Parathyroid adenoma (tissue), 2 donors: ENCODE data around the gene ROM1.

Source experiments
- H2AFZ ChIP-seq: fragments of 300-600 bp; sonication (generic); one replicate; pipeline ENCODE4 v1.7.0; 2017; ENCODE audit warnings: antibody characterized with exemption, mild to moderate bottlenecking
- H3K27ac ChIP-seq: fragments of 300-600 bp; sonication (generic); one replicate; pipeline ENCODE4 v1.7.0; 2017
- H3K27me3 ChIP-seq: fragments of 300-600 bp; sonication (generic); one replicate; pipeline ENCODE4 v1.7.0; 2017; ENCODE audit warnings: low read length; ENCODE audit not compliant: control insufficient read depth, insufficient read depth
- H3K36me3 ChIP-seq: fragments of 300-600 bp; sonication (generic); one replicate; pipeline ENCODE4 v1.7.0; 2017; ENCODE audit warnings: low read length; ENCODE audit not compliant: control insufficient read depth, insufficient read depth
- H3K4me1 ChIP-seq: fragments of 300-600 bp; sonication (generic); one replicate; pipeline ENCODE4 v1.7.0; 2017; ENCODE audit warnings: control low read depth
- H3K4me2 ChIP-seq: fragments of 300-600 bp; sonication (generic); one replicate; pipeline ENCODE4 v1.7.0; 2017; ENCODE audit warnings: low read length
- H3K4me3 ChIP-seq: fragments of 300-600 bp; sonication (generic); one replicate; pipeline ENCODE4 v1.7.0; 2017; ENCODE audit warnings: low read depth, low read length
- H3K79me2 ChIP-seq: fragments of 300-600 bp; sonication (generic); one replicate; pipeline ENCODE4 v1.7.0; 2017; ENCODE audit warnings: control low read depth
- H3K9ac ChIP-seq: fragments of 300-600 bp; sonication (generic); one replicate; pipeline ENCODE4 v1.7.0; 2017; ENCODE audit warnings: mild to moderate bottlenecking
- H3K9me3 ChIP-seq: fragments of 300-600 bp; sonication (generic); one replicate; pipeline ENCODE4 v1.7.0; 2017; ENCODE audit warnings: low read length; ENCODE audit not compliant: control insufficient read depth
- CTCF ChIP-seq: fragments of 300-600 bp; sonication (generic); IDR thresholded peaks from one replicate; pipeline ENCODE4 v1.7.0; 2017; ENCODE audit warnings: antibody characterized with exemption, mild to moderate bottlenecking
- donor health status: primary hyperparathyroidism.

ROM1 gene

GRCh38 chr11:62646825-62647608 is 34.0 kb downstream of the ROM1 start:
- no peaks in the 10 kb centered on the region for H3K27me3 ChIP-seq
- H3K4me1 ChIP-seq: peaks cover 3% of the 10 kb centered on the region
- no peak for TF ChIP-seq CTCF
- H3K36me3 ChIP-seq: no peaks in the 10 kb centered on the region
- no peak overlapping the region for H2AFZ ChIP-seq
- H3K27ac ChIP-seq: no peak overlapping the region
- no peak overlapping the region for H3K9ac ChIP-seq
- H3K4me3 ChIP-seq: no peak overlapping the region
- no peaks in the 10 kb centered on the region for H3K9me3 ChIP-seq
- H3K4me2 ChIP-seq: no peak overlapping the region
- H3K79me2 ChIP-seq: peaks cover 10% of the 10 kb centered on the region

- no peak overlapping the region for H3K9ac ChIP-seq
- no peaks in the 10 kb centered on the region for H3K9me3 ChIP-seq
- H3K27me3 ChIP-seq: no peaks in the 10 kb centered on the region
- H3K4me1 ChIP-seq: peaks cover 3% of the 10 kb centered on the region
- no peaks in the 10 kb centered on the region for H3K36me3 ChIP-seq
- no peak overlapping the region for H3K27ac ChIP-seq
- no peak for TF ChIP-seq CTCF
- H3K4me2 ChIP-seq: no peak overlapping the region
- H2AFZ ChIP-seq: no peak overlapping the region
- H3K79me2 ChIP-seq: peaks cover 12% of the 10 kb centered on the region
- H3K4me3 ChIP-seq: no peak overlapping the region
Observed at GRCh38 chr11:62647609-62648005, 34.5 kb downstream of the ROM1 start.

- Histone ChIP-seq H3K79me2 (peaks cover 14% of the 10 kb centered on the region), H3K4me3 (no peak overlapping the region), H3K4me1 (peaks cover 3% of the 10 kb centered on the region), H3K9me3 (no peaks in the 10 kb centered on the region), H3K27ac (no peak overlapping the region), H3K4me2 (no peak overlapping the region), H3K27me3 (no peaks in the 10 kb centered on the region), H3K9ac (no peak overlapping the region), H3K36me3 (no peaks in the 10 kb centered on the region), H2AFZ (no peak overlapping the region)
- TF ChIP-seq CTCF: no peak
Observed at GRCh38 chr11:62648185-62648966, 35.3 kb downstream of the ROM1 start.

GRCh38 chr11:62648967-62649364 is 35.9 kb downstream of the ROM1 start:
- Histone ChIP-seq H2AFZ (no peak overlapping the region), H3K36me3 (no peaks in the 10 kb centered on the region), H3K27me3 (no peaks in the 10 kb centered on the region), H3K27ac (no peak overlapping the region), H3K9me3 (no peaks in the 10 kb centered on the region), H3K79me2 (peaks cover 13% of the 10 kb centered on the region), H3K4me1 (peaks cover 3% of the 10 kb centered on the region), H3K4me3 (no peak overlapping the region), H3K9ac (no peak overlapping the region), H3K4me2 (no peak overlapping the region)
- no peak for TF ChIP-seq CTCF
